GM23338 (cell line): ENCODE measurements around the gene SUSD4.

ENCODE experiments used
- CREB1 ChIP-seq: fragments of 250-450 bp; sonication (Bioruptor Pico); IDR thresholded peaks from 2 replicates; pipeline ENCODE4 v1.5.0; 2020; ENCODE audit warnings: low read depth, mild to moderate bottlenecking, moderate library complexity
- CTCF ChIP-seq, 2 experiments: fragments of 200-600 bp in 1 of 2; sonication (generic) in 1 of 2; conservative IDR thresholded peaks; 2 replicates each; pipeline versions ENCODE4 v1.5.1 to v1.6.1; 2016 to 2017; ENCODE audit warnings: antibody characterized with exemption in 2 of 2, low read depth in 2 of 2, mild to moderate bottlenecking in 2 of 2, moderate library complexity in 1 of 2
- ETS1 ChIP-seq: IDR thresholded peaks from 2 replicates; pipeline ENCODE4 v1.6.1; 2016; ENCODE audit warnings: antibody characterized with exemption
- EZH2 ChIP-seq: fragments of 200-600 bp; sonication (generic); IDR thresholded peaks from one replicate; pipeline ENCODE4 v1.8.0; 2017; ENCODE audit warnings: antibody characterized with exemption, mild to moderate bottlenecking, low read depth; ENCODE audit not compliant: unreplicated experiment
- EZH2phosphoT487 ChIP-seq: fragments of 200-600 bp; sonication (generic); IDR thresholded peaks from one replicate; pipeline ENCODE4 v1.8.1; 2018; ENCODE audit warnings: antibody characterized with exemption; ENCODE audit not compliant: unreplicated experiment
- JUNB ChIP-seq: IDR thresholded peaks from one replicate; pipeline ENCODE4 v1.6.1; 2016; ENCODE audit warnings: antibody characterized with exemption; ENCODE audit not compliant: unreplicated experiment
- NANOG ChIP-seq: IDR thresholded peaks from 2 replicates; pipeline ENCODE4 v1.6.1; 2016; ENCODE audit warnings: antibody characterized with exemption, borderline replicate concordance
- POLR2AphosphoS5 ChIP-seq: IDR thresholded peaks from 2 replicates; pipeline ENCODE4 v1.6.1; 2016; ENCODE audit warnings: antibody characterized with exemption, low read depth
- REST ChIP-seq: IDR thresholded peaks from one replicate; pipeline ENCODE4 v1.6.1; 2018; ENCODE audit warnings: antibody characterized with exemption; ENCODE audit not compliant: unreplicated experiment
- STAT1 ChIP-seq: IDR thresholded peaks from one replicate; pipeline ENCODE4 v1.6.1; 2016; ENCODE audit warnings: antibody characterized with exemption; ENCODE audit not compliant: unreplicated experiment

- TF ChIP-seq CTCF (conservative IDR thresholded peaks at IDR 0.05; ENCODE audit: low read depth in 2 of 2) (no peak), NANOG (no peak), POLR2AphosphoS5 (no peak), CREB1 (CRISPR knock-in tag) (no peak), REST (no peak), STAT1 (no peak), ETS1 (no peak), EZH2 (no peak), JUNB (no peak), EZH2phosphoT487 (no peak)
These were observed 29.6 kb upstream of the SUSD4 start, which contains the start of gene CCDC185 for GRCh38 chr1:223393275-223394214.
